Medulla oblongata (tissue), 1 donor: ENCODE results near the gene RBM4B.

Experiments
- DNase-seq: peaks from one replicate; pipeline ENCODE4 v3.0.0-alpha.2; 2015; ENCODE audit errors: extremely low spot score

The RBM4B gene

DNA sequence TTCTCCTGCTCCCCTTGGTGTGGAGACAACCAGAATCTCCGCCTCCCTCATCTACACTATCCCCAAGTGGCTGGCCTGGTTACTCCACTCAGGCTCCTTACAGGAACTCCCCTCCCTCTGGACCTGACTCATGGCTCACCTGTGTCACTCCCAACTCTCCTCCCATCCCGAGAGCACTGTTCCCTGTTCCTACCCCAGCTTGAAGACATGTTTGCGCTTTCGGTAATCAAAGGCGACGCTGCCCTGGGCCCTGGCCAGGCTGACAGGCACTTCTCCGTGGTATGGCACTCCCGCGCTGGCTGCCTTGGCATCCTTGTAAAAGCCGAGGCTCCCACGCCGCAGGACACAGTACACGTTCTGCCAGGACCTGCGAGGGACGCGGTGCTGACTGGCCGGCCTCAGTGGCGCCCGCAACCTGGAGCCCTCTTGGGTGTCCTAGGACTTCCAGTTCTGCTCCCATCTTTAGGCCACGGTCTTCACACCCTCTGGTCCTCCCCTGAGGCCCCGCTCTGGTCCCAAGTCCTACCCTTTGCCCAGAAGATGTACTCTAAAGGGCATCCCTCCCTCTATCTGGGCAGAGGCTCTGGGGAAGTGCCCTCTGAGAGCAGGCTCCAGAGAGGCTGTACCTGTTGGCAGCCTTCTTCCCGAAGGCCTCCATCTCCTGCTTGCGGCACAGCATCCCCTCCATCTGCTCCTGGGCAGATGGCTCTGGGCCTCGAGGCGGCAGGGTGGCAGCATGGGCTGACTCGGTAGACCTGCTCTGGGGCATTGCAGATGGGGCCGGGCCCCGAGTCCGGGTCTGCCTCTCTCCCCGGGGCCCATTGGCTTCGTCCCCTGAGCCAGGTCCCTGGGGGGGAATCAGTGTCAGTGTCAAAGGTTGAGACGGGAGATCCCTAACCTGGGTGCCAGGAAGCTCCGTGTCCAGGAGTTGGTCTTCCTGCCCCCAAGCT lies 9.4 kb upstream of the RBM4B start:
- DNase-seq: no peak

DNA sequence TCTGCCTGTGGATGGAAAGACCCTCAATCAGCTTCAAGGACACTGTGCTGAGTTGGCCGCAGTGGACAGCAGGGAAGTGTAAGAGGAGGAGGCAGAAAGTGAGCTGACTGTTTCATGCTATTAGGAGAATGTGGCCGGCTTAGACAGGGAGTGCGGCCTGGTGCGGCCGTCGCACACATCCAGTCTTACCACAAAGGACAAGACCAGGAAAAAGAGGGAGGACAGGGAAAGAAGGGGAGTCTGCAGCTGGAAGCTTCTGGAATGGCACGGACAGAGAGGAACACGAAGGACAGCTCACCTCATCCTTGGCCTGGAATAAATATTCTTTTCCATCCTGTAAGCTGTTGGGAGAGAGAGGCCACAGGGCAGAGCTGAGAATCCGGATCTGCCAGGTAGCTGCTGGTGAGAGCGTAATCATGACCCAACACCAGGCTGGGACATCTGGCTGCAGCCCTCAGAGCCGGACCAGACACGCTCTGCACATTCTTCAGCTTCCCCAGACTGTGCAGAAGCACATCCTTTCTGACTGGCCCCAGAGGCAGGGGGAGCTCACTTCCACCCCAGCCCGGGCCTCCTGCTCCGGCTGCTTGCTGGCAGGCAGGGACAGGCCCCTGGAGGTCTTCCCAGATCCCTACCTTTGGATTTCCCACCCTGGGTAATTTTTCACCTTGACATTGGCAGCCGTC lies 8.6 kb upstream of the RBM4B start:
- DNase-seq: no peak

DNA sequence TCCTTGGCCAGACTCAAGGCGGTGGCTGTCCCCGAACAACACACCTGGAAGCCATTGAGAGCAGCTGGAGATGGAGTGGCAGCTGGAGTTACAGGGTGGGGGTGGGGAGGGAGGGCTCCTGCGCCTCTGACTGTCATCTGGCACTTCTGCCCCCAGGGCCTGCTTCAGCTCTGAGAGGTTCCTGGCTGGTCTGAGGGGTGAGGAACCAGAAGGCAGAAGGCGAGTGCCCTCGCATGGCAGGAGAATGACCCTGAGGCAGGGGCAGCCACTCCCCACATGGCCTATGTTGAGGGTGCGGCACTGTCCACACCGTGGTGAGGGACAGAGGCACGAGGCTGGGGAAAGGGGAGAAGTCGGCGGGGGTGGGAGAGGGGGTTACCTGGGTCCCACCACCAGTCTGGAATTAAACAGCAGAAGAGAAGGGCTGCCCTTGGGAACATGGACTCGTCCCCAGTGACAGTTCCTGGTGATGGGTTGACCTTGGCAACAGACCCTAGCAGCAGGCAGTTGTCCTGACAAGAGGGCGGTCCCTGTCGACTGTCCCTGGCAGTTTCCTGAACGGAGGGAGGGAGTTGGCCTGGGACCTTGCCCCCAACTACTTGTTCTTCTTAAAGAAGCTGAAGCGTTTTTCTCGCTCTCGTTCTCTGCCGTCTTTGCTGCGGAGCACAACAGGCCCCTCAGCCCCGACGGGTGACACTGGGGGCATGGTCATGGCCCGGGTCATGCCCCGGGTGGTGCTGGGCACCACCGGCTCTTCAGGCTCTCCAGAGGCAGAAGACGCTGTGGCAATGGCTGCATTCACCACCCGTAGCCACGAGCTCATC lies 7.8 kb upstream of the RBM4B start:
- no peak for DNase-seq

DNA sequence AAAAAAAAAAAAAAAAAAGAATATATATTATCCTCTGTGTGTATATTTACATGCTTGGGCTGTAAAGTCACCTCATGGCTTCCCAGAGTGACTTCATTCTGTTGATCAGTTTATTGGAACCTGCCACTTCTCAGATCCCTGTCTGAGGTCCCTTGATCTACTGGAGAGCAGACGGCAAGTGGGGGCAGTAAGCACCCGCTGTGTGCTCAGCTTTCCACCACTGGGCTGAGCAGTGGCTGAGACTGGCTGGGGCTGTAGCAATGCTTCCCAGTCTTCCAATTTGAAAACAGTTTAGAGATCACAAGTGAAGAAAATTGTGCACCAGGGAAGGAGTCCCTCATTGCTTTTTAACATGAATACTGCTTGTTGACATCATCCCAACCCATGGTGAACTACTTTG lies 6.9 kb upstream of the RBM4B start:
- DNase-seq: no peak

DNA sequence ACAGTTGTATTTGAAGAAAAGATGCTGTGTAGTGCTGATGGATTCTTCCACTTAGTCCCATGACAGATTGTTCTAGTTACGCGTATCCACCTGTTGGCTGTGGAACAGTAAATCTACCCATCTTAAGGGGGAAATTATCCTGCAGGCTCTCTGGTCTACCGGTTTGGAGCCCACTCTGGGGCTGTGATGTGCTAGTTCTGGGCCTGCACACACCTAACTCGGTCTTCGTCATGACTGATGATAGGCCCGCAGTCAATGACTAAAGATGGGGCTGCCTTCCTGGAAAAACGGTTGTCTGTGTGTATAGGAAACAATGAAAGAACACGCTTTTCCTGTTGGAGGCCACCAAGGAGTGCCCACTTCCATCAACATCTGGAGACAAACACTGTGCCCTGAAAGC lies 6.2 kb upstream of the RBM4B start:
- DNase-seq: no peak

DNA sequence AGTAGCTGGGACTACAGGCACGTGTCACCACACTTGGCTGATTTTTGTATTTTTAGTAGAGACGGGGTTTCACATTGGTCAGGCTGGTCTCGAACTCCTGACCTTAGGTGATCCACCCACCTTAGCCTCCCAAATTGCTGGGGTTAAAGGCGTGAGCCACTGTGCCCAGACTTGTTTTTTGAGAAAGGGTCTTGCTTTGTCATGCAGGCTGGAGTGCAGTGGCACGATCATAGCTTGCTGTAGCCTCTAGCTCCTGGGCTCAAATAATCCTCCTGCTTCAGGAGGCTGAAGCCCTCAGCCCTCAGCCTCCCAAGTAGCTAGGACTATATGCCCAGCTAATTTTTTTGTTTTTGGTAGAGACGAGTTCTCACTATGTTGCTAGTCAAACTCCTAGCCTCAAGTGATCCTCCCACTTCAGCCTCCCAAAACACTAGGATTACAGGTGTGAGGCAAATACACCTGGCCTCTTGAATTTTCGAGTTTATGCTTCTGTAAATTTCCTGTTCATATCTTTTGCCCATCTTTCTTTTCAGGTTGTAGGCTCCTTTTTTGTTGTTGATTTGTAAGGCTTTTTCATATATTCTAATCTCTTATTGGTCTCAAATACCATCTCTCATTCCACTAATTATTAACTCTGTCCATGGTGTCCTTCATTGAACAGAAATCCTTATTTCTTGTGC lies 3.4 kb upstream of the RBM4B start:
- DNase-seq: no peak

DNA sequence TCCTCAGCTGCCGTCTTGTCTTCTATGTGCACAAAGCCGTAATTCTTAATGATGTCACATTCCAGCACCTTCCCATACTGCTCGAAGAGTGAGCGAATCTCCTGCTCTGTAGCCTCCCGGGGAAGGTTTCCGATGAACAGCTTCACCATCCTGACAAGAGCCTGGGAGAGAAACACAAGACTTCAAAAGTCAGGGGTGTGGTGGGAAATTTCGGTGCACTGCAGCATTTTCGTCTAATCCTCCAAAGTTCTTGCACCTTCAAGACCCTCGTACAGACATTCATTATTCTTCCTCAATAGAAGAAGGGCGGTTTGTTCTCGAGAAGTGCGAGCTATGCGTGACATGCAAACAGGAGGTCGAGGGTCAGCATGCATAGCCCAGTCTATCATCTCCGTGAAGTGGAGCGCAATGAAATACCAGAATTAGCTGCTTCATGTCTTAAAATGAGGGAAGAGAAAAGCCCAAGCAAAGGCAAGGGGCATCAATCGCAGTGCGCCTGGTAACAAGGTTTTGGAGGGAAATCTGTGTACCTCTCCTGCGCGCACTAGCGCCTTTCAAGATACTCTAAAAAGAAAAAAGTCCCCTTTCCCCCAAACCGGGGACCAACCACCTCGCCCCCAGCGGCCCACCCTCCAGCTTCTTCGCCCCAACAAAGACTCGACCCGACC lies 622 bp downstream of the RBM4B start:
- DNase-seq: no peak

DNA sequence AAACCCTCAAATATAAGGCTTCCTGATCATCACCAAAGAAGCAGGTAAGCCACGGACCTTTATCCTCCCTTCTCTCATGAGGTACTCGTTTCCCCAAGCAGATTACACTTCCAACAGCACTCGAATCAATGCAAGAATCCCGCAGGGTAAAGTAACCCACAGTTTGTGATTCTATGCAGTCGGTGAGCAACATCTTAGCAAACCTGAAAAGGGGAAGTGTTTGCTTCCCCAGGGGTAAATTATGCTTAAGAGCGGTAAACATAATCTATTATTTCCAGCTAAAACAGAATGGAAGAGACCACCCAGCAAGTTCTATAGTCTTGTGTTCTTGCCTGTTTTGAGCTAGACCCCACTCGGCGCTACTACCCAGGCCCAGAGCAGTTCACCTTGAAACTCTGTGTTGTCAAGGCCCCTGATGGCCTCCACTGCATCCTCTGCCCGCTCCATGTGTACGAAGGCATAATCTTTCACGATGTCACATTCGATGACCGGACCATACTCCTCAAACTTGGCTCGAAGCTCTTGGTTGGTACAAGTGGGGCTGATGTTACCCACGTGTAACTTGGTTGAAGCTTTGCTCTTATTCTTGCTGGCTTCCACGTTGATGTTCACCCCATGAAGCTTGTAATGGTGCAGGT lies 1.3 kb downstream of the RBM4B start:
- no peak for DNase-seq

DNA sequence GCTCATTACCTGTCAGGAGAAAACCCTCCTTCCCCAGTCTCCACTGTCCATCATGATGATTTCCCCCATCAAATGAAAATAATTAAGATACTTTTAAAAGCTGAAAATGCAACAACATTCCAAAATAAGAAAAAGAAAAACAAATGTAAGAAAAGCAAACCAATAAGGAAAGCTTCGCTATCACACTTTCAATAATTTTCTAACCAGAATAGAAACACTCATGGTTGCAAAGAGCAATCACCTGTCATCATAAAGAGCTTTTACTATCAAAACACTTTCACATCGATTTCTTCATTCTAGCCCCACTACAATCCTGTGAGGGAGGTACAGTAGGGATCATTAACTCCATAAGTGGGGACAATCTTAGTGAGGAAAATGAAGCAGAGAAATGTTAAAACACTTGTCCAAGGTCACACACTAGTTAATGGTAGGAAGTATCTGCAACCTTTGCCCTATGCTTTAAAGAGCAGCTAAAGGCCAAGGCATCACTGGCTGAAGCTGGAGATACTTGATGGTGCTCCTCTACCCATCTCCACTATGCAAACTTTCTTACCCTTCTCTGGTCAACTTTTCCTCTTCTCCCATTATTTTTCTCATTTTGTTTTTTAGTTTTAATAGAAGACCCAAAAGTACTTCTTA lies 2.6 kb downstream of the RBM4B start:
- no peak for DNase-seq

DNA sequence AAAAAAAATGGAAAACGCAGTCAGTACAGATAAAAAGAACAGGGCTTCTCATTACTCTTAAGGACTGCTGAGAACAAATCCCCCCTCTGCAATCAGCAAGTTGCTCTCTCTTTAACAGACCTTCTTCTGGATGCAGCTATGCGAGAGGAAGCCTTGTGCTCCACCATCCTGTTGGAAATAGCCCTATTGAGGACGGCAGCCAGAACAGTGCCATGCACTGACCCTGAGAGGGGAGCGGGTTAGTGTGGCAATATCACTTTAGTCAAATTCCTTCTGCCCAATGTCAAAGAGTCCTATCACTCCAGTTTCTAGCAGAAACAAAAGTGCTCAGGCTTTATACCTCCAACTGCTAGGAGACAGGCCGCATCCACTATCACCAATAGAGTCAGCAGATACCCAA lies 6.9 kb downstream of the RBM4B start:
- DNase-seq: no peak

DNA sequence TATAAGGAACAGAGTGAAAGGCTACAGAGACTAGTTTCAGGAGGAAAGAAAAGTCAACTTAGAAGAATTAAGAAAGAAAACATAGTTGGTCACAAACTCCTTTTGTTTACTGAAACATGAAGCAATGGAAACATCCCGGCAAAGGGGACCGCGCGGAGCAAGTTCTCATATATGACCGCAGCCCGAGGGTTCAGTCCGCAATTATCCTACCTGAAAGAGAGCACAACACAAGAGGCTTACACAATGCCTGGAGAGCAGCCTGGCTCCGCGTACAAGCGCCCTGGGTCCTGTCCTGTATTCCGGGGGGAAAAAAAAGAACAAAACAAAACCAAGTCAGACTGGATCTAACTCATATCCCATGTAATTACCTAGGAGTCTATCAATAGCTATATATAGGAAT lies 12.3 kb downstream of the RBM4B start:
- no peak for DNase-seq

DNA sequence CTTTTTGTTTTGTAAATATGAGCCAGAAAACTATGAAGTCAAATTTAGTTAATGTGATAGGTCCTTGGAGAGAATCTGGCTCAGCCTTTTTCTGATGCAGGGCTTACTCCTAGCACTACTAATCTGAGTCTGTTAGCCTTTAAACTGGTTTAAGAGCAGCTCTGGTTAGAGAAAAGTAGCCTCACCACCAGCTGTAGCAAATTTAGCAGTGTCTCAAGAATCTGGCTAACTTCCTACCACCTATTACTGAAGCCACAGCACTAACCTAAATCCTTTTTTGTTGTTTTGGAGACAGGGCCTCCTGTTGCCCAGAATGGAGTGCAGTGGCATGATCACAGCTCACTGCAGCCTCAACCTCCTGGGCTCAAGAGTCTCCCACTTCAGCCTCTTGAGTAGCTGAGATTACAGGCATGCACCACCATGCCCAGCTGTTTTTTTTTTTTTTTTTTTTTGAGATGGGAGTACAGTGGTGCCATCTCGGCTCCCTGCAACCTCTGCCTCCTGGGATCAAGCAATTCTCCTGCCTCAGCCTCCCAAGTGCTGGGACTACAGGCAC lies 13.9 kb downstream of the RBM4B start:
- no peak for DNase-seq

DNA sequence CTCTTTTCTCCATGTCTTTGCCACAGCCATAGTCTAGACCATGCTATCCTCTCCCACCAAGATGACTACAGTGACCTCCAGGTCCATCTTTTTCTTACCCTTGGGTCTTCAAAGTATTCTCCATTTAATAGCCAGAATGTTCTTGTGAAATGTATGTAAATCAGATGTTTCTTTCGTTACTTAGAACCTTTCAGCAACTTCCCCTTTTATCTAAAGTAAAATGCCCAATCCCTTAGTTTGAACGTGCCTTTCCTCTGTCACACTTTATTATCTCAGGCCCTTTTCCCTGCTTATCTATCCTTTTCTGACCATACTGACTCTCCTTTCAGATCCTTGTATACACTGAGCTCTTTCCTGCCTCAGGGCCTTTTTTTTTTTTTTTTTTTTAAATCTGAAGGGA lies 17.9 kb downstream of the RBM4B start:
- DNase-seq: no peak

DNA sequence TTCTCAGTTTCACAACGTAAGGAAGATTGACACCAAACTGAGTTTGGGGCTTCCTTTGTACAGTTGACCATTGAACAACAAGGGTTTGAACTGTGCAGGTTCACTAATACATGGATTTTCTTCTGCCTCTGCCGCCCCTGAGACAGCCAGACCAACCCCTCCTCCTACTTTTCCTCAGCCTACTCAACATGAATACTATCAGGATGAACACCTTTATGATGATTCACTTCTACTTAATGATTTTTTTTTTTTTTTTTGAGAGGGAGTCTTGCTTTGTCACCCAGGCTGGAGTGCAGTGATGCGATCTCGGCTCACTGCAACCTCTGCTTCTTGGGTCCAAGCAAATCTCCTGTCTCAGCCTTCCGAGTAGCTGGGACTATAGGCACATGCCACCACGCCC lies 24.6 kb downstream of the RBM4B start:
- DNase-seq: no peak

DNA sequence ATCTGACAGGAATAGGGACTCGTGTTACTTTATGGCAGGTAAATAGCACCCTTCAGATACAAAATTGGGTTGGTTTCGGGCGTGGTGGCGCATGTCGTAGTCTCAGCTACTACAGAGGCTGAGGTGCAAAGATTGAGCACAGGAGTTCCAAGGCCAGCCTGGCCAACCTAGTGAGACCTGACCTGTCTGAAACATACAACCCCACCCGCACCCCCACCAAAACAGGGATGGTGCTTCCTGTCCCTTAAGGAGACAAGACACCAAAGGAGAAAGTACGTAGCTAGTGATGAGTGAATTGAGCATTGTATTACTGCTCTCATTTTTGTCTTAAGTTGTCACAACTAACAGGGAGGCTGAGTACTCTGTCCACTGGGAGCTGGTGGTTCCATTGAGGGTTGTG lies 25.0 kb downstream of the RBM4B start:
- no peak for DNase-seq

DNA sequence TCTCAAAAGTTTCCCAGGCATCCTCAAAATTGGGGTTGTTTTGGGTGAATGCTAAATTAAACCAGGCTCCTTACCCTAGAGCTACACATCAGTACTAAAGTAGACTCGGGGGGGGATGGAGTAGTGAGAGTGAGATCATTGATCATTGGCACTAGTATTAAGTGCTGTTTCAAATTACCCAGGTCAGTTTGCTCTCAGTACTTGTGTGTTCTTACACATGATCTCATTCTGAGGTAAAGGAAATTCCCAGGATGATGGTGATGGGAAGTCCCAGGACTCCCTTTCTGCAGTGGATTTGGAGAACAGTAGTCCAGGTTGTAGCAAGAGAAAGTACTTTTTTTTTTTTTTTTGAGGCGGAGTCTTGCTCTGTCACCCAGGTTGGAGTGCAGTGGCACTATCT lies 26.7 kb downstream of the RBM4B start:
- no peak for DNase-seq

DNA sequence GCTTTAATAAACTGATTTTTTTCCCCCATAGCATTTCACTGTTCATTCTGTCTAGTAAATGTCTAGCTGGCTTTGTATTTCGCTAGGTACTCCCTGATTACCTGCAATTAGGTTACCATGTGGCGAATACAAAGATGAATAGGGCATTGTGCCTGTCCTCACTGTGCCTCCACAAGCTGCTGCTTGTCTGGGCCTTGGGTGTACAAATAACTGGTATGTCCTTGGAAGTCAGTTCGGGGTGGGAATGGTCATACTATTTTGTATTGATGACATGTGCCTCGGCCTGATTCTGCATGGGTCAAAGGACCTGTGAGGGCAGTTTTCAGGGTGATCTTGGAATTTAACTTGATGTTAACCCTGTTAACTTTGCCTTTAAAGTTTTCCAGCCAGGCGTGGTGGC lies 27.8 kb downstream of the RBM4B start:
- DNase-seq: no peak

DNA sequence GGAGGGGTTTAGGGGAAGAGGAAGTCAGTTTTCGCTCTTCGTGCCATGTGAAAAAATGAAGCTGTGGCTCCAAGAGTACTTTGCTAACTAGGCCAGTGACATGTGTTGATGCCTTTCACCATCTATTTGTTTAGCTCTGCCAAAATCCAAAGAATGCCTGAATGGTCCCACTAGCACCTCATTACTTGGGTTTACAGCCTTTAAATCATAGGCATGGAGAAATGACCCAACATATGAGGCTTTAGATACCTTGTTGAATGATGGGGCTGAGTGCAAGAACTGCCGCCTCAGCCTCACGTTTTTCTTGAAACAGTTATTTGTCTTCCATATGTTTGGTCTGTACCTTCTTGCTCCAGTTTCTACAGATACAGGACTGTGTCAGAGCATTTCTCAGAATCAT lies 30.9 kb downstream of the RBM4B start:
- no peak for DNase-seq

DNA sequence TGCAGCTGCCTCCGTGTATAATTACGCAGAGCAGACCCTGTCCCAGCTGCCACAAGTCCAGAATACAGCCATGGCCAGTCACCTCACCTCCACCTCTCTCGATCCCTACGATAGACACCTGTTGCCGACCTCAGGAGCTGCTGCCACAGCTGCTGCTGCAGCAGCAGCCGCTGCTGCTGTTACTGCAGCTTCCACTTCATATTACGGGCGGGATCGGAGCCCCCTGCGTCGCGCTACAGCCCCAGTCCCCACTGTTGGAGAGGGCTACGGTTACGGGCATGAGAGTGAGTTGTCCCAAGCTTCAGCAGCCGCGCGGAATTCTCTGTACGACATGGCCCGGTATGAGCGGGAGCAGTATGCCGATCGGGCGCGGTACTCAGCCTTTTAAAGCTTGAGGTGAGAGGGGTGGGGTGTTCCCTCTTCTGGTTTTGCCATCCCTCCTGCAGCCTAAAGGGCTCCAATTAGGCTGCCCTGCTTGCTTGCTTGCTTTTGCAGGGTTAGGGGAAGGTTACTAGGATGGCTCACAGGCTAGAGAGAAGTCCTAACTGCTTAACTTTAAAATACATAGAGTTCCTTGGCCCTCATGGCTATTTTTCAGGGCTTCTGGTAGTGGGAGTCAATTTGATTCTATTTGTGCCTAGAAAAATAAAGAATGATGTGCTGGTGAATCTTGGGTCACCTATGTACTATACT lies 33.8 kb downstream of the RBM4B start:
- no peak for DNase-seq
